ENCODE measurements around the gene MAEA.
"Not testable (repeated sequence)": the region's sequence is repeated elsewhere in the genome, so short reads cannot be mapped to it uniquely, and the experiment has no call there.

MAEA gene

GRCh38 chr4:1316537-1317168, 27.0 kb downstream of the MAEA start:
- no peak overlapping the region for H3K4me3 ChIP-seq (ENCODE audit: low read length)
- no peak for DNase-seq (ENCODE audit: low read depth, low spot score)

- DNase-seq (ENCODE audit: low read depth, low spot score): no peak
- no peak overlapping the region for H3K4me3 ChIP-seq (ENCODE audit: low read length)
These were observed 27.7 kb downstream of the MAEA start for GRCh38 chr4:1317177-1318045.

GRCh38 chr4:1318046-1318375, 28.3 kb downstream of the MAEA start:
- no peak overlapping the region for H3K4me3 ChIP-seq (ENCODE audit: low read length)
- no peak for DNase-seq (ENCODE audit: low read depth, low spot score)

- H3K4me3 ChIP-seq (ENCODE audit: low read length): no peak overlapping the region
- no peak for DNase-seq (ENCODE audit: low read depth, low spot score)
These were observed 29.0 kb downstream of the MAEA start for GRCh38 chr4:1318488-1319213.

- no peak for DNase-seq (ENCODE audit: low read depth, low spot score)
- H3K4me3 ChIP-seq (ENCODE audit: low read length): no peak overlapping the region
These were observed 31.8 kb downstream of the MAEA start for GRCh38 chr4:1321486-1321885.

GRCh38 chr4:1321946-1322650, 32.4 kb downstream of the MAEA start:
- no peak for DNase-seq (ENCODE audit: low read depth, low spot score)
- no peak overlapping the region for H3K4me3 ChIP-seq (ENCODE audit: low read length)

- no peak overlapping the region for H3K4me3 ChIP-seq (ENCODE audit: low read length)
These were observed 33.6 kb downstream of the MAEA start for GRCh38 chr4:1323280-1323634.

GRCh38 chr4:1323635-1324442, 34.1 kb downstream of the MAEA start:
- H3K4me3 ChIP-seq (ENCODE audit: low read length): no peak overlapping the region
- DNase-seq (ENCODE audit: low read depth, low spot score): no peak

More at GRCh38 chr4:1323280-1323634, 33.6 kb downstream of the MAEA start:
- no peak for DNase-seq (ENCODE audit: low read depth, low spot score)

GRCh38 chr4:1324443-1325175, 34.9 kb downstream of the MAEA start:
- H3K4me3 ChIP-seq (ENCODE audit: low read length); DNase-seq (ENCODE audit: low read depth, low spot score): not testable (repeated sequence)

- H3K4me3 ChIP-seq (ENCODE audit: low read length): no peak overlapping the region
- DNase-seq (ENCODE audit: low read depth, low spot score): no peak
These were observed 35.4 kb downstream of the MAEA start for GRCh38 chr4:1325176-1325480.

- H3K4me3 ChIP-seq (ENCODE audit: low read length): no peak overlapping the region
- no peak for DNase-seq (ENCODE audit: low read depth, low spot score)
These were observed 36.3 kb downstream of the MAEA start for GRCh38 chr4:1325681-1326635.

- DNase-seq (ENCODE audit: low read depth, low spot score): no peak
These were observed 37.2 kb downstream of the MAEA start for GRCh38 chr4:1326751-1327525.

GRCh38 chr4:1327526-1328266, 38.0 kb downstream of the MAEA start:
- no peak overlapping the region for H3K4me3 ChIP-seq (ENCODE audit: low read length)
- no peak for DNase-seq (ENCODE audit: low read depth, low spot score)

More at GRCh38 chr4:1326751-1327525, 37.2 kb downstream of the MAEA start:
- H3K4me3 ChIP-seq (ENCODE audit: low read length): no peak overlapping the region

- no peak overlapping the region for H3K4me3 ChIP-seq (ENCODE audit: low read length)
- DNase-seq (ENCODE audit: low read depth, low spot score): no peak
These were observed 38.8 kb downstream of the MAEA start for GRCh38 chr4:1328267-1329155.
